GM21786 (cell line): ENCODE results near the gene KRT76.

ENCODE experiments used
- ATAC-seq: cut with Tn5 transposase; IDR thresholded peaks from one replicate; pipeline ENCODE4 v1.9.1; 2021; ENCODE audit not compliant: unreplicated experiment

Gene KRT76

GRCh38 chr12:52813203-52813819 is 36.2 kb upstream of the KRT76 start:
- no peak for ATAC-seq

- ATAC-seq = no peak
Observed at GRCh38 chr12:52812749-52813148, 35.6 kb upstream of the KRT76 start.

- no peak for ATAC-seq
Observed at GRCh38 chr12:52812073-52812400, 34.9 kb upstream of the KRT76 start.

- no peak for ATAC-seq
Observed at GRCh38 chr12:52811191-52812072, 34.3 kb upstream of the KRT76 start.

- no peak for ATAC-seq
Observed at GRCh38 chr12:52810554-52810953, 33.4 kb upstream of the KRT76 start.

GRCh38 chr12:52809166-52809565 is 32.0 kb upstream of the KRT76 start:
- ATAC-seq = no peak

GRCh38 chr12:52808573-52809160 is 31.5 kb upstream of the KRT76 start:
- no peak for ATAC-seq

- ATAC-seq = no peak
Observed at GRCh38 chr12:52807544-52808470, 30.7 kb upstream of the KRT76 start.

GRCh38 chr12:52806821-52807543 is 29.8 kb upstream of the KRT76 start:
- no peak for ATAC-seq

GRCh38 chr12:52806169-52806811 is 29.1 kb upstream of the KRT76 start:
- ATAC-seq = no peak

GRCh38 chr12:52805739-52806138 is 28.6 kb upstream of the KRT76 start:
- ATAC-seq = no peak

- no peak for ATAC-seq
Observed at GRCh38 chr12:52805000-52805399, 27.9 kb upstream of the KRT76 start.

GRCh38 chr12:52802442-52802841 is 25.3 kb upstream of the KRT76 start:
- ATAC-seq = no peak

- ATAC-seq = no peak
Observed at GRCh38 chr12:52801773-52802172, 24.6 kb upstream of the KRT76 start.

- no peak for ATAC-seq
Observed at GRCh38 chr12:52800259-52800917, 23.2 kb upstream of the KRT76 start.

GRCh38 chr12:52799505-52800211 is 22.5 kb upstream of the KRT76 start:
- no peak for ATAC-seq

- ATAC-seq = no peak
Observed at GRCh38 chr12:52798671-52799504, 21.7 kb upstream of the KRT76 start.
